GM18870 (cell line): ENCODE results near the gene OAT.

Experiments used
- ATAC-seq: cut with Tn5 transposase; IDR thresholded peaks from one replicate; pipeline ENCODE4 v1.9.1; 2021; ENCODE audit warnings: moderate library complexity; ENCODE audit not compliant: unreplicated experiment

OAT gene

GRCh38 chr10:124418726-124419501, at the start of gene OAT:
Gene OAT, minus strand, starts transcription at chr10:124418923. Its CDS starts 6,752 bp downstream, at chr10:124412171.
- peak; percentile 89 for ATAC-seq

DNA sequence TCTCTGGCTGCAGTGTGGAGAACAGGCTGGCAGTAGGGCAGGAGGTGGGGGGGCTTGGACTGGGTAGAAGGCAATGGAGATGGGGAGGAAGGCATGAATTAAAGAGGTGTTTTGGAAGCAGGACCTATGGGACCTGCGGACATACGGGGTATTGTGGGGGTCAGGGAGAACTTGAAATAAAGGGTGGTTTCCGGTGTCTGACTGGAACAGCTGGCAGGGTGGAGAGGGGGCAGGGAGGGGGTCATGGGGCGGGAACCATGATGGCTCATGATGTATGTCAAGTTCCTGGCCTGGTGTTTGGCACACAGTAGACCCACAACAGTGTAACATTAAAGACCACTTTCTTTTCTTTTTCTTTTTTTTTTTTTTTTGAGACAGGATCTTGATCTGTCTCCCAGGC, 48.4 kb upstream of the OAT start:
- ATAC-seq, result no peak

DNA sequence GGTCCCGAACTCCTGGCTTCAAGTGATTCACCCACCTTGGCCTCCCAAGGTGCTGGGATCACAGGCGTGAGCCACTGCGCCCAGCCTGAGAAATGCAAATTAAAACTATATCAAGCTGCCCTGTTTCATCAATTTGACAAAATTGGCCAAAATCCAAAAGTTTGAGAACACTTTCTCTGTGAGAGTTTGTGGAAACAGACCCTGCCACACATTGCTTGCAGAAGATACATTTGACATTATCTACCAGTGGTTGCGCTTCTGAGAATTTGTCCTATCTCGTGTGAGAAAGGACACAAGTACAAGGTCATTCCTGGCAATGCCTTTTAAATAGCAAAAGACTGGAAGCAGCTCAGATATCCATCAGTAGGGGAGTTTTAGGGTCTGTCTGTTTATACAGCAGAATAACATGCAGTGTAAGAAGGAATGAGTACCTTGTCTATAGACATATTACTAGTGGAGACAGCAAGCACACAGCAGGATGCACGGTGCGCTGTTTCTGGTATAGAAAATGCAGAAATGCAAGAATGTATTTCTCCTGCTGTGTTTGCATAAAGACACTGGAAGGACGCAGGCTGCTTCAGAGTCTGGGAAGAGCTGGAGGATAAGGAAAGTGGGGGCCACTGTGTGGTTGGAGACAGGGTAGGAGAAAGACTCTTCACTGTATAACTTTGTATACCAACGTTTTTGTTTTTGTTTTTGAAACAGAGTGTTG, 47.2 kb upstream of the OAT start:
- ATAC-seq, result no peak

DNA sequence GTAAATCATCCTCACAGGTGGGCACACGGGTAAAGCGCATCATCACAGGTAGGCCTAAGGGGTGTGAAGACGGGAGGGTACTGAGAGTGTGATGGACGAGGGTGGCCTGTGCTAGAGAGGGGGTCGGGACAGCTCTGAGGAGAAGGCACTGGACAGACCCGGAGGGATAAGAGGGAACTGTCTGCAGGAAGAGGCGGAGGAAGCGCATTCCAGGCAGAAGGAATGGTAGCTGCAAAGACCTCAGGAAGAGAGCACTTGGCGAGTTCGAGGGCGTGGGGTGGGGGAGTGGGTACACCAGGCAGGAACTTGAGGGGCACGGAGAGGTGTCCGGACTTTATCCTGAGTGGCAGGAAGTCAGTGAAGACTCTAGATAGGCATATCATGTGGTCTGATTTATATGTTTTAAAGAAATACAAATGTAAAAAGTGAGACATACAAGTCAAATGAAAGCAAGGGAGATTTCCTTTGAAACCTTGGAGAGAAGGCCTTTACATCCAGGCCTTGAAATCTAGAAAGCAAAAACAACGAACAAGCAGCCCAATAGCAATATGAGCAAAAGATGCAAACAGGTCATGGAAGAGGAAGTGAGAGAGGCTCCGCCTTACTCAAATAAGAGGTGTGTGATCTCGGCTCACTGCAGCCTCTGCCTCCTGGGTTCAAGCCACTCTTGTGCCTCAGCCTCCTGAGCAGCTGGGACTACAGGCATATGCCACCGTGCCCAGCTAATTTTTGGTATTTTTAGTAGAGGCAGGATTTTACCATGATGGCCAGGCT, 46.5 kb upstream of the OAT start:
- peak; percentile 54 for ATAC-seq

DNA sequence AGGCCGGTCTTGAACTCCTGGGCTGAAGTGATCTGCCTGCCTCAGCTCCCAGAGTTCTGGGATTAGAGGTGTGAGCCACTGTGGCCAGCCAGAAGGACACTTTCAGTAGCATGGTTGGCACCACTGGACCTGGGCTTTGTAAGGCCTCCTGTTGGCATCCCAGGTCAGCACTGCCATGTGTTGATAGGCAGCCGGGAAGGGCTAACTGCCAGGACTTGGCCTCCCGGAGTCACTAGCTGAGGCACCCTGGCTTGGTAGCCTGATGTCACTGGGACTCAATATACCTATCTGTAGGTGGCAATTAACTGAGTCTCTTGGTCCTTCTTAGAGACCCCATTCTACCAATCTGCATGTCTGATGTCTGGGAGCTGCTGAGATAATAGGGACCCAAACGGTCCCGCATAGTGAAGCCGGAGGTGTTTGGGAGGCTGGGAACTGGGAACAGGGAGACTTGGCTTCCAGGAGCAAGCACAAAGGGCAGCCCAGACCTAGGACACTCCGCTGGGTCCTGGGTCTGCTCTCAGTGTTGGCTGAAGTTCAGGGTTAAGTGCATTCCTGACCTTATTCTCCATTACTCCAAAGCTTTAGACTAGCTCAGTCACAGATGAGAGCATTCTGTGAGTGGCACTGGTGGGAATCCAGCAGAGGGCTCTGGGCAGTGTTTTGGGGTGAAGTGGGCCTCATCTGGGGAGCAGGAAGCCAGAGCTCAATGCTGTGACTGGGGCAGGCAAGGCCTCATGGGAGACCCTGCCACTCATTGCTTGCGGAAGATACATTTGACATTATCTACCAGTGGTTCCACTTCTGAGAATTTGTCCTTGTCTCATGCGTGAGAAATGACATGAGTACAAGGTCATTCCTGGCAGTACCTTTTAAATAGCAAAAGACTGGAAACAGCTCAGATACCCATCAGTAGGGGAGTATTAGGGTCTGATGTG, 45.6 kb upstream of the OAT start:
- ATAC-seq, result no peak

DNA sequence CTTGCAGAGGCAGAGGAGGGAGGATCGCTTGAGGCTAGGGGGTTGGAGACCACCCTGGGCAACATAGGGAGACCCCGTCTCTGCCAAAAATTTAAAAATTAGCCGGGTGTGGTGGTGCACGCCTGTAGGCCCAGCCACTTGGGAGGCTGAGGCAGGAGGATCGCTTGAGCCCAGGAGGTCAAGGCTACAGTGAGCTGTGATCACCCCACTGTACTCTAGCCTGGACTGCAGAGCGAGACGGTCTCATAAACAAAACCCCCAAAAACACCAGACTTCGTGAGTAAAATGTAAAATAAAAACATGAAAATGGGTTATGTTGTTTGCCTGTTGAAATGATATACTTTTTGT, 43.6 kb upstream of the OAT start:
- no peak for ATAC-seq

- peak; percentile 57 for ATAC-seq
These were observed 43.1 kb upstream of the OAT start, which contains the start of gene LHPP for GRCh38 chr10:124461642-124462347. Gene LHPP, plus strand, starts transcription at chr10:124461823. Its CDS starts 40 bp downstream, at chr10:124461863.

DNA sequence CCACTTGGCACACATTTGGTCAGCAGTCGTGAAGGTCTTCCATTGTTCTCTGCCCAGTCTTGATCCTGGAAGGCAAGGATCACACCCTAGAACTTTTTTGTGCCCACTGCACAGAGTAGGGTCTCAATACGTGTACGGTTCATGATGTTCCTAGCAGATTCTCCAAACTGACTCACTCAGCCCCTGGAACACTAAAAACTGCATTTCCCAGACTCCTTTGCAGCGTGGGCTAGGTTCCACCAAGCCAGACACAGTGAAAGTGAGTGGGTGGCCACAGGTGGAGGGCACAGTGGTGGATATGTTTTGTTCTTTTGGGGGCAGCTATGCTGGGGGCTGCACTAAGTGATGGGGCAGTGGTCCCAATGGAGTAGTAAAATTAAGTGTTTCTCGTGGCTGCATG, 41.4 kb upstream of the OAT start:
- ATAC-seq, result no peak

GRCh38 chr10:124459395-124459794, 40.7 kb upstream of the OAT start:
- ATAC-seq, result no peak

GRCh38 chr10:124458889-124459288, 40.2 kb upstream of the OAT start:
- no peak for ATAC-seq

GRCh38 chr10:124458473-124458872, 39.8 kb upstream of the OAT start:
- ATAC-seq, result no peak

GRCh38 chr10:124455441-124455840, 36.7 kb upstream of the OAT start:
- ATAC-seq, result no peak

- no peak for ATAC-seq
These were observed 35.4 kb upstream of the OAT start for GRCh38 chr10:124453960-124454610.

DNA sequence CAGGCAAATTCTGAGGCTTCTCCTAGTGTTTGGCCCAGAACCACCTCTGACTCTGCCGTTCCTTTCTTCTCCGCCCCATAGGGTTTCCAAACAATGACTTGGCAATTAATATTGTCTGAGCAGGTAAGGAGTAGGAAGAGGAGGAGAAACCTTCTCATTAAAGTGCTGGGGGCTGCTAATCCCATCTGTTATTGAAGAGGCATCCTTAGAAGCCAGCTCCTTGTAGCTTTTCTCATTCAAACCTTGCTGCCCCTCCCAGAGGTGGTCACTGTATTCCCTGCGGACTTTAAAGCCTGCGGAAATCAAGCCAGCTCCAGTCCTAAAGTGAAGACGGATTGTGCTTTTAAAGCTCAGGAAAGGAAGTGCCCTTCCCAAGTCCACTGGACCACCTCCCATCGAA, 32.6 kb upstream of the OAT start:
- no peak for ATAC-seq

DNA sequence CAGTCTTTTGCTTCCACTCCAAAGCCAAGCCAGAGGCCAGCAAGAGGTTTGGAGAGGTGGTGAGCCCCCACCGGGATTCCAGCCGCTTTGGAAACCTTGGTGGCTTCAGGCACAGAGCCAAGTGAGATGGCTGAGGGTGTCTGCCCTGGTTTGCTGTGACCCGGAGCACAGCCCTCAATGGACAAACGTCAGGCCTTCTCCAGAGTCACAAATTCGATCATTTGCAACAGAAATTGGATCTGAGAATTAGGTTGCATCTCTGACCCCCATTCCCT, 32.0 kb upstream of the OAT start:
- ATAC-seq, result no peak

- ATAC-seq, result no peak
These were observed 31.5 kb upstream of the OAT start, which contains the start of gene NKX1-2 for GRCh38 chr10:124450012-124450782. Gene NKX1-2, minus strand, starts transcription at chr10:124450035. Its CDS starts 92 bp downstream, at chr10:124449943.

GRCh38 chr10:124449170-124450011, 30.7 kb upstream of the OAT start:
- no peak for ATAC-seq

GRCh38 chr10:124448696-124449169, 30.0 kb upstream of the OAT start:
- ATAC-seq, result no peak
